HG02840 (cell line): ENCODE measurements around the gene TWF2.
A peak's percentile ranks its signal among the peaks of the same experiment; 100 is the strongest.

Experiments
- ATAC-seq: cut with Tn5 transposase; IDR thresholded peaks from one replicate; pipeline ENCODE4 v1.9.1; 2021; ENCODE audit warnings: mild to moderate bottlenecking, moderate library complexity, moderate number of reproducible peaks; ENCODE audit not compliant: unreplicated experiment, low FRiP score

Gene TWF2

DNA sequence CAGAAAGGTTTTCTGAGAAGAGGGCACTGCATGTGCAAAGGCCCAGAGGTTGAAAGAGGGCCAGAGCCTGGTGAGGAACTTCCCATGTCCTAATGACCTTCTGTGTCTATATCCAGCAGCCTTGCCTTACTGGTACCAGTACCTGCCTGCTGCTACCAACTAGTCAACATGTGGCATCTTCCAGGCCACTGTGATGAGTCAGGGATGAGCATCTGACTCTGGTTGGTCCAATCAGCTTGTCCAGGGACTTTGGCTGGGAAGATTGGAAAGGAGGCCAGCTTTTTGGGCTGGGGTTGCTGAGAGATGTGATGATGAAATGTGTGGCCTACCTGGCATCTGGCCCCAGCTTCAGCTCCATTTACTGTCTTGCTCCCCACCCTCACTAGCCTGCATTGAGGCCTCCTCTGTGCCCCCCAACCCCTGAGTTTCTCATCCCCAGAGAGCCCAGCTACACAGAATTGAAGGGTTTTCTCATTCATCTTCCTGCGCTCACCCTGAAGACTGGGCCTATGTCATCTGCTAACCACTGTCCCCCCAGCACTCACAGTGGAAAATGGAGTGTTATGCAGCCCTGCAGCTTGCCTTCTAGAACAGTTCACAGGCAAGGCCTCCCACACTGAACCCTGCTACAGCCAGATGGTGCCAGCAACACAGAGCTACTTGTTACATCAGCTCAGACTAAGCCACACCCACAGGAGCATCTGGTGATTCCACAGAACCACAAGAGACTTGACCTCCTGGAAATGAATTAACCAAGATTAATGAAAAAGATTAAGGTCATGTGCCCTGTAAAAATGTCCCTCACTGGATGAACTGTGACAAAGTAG lies 1.3 kb upstream of the TWF2 start:
- ATAC-seq = no peak

DNA sequence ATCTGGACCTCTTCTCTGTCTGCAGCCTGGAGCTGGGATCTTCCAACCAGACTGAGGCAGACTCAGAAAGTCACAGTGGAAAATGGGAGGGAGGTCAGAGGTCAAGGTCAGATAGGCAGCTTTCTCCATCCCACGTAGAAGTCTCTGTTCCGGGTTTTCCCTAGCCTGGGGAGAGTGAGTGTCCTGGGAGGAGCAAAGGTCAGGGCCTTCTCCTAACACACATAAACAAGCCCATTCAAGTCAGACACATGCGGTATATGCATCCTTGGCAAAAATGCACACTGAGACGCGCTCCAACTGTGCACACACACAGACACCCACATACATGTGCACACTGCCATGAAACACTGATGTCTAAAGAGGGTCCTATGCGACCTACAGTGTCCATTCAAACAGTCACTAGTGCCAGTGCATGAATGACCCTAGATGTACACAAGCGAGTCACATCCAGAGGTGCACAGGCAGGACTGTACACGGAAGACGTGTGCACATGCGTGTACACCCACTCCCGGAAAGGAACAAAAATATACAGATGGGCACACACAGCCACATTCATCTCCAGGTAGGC lies 681 bp downstream of the TWF2 start:
- ATAC-seq = peak; percentile 13

DNA sequence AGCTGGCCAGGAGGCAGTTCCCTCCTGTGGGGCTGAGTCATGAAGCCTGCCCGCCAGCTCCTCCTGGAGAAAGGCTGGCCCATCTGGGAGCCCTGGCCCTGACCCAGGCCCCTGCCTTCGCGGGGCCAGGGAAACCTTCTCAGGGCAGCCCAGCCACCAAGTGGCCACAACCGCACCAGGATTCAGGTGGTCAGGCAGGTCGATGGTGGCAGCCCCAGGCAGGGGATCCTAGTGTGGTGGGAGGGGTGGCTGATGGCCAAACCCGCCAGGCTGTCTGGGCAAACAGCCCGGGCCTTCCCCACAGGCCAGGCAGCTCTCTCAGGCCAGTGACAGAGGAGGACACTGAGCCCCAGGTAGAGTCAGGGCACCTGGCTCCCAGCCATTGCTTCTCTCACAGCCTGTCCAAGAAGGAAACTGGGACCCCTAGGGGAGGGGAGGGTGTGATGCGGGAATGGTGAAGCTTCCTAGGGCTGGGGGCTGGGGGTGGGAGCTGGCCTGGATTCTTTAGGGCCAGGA lies 1.2 kb downstream of the TWF2 start:
- no peak for ATAC-seq

DNA sequence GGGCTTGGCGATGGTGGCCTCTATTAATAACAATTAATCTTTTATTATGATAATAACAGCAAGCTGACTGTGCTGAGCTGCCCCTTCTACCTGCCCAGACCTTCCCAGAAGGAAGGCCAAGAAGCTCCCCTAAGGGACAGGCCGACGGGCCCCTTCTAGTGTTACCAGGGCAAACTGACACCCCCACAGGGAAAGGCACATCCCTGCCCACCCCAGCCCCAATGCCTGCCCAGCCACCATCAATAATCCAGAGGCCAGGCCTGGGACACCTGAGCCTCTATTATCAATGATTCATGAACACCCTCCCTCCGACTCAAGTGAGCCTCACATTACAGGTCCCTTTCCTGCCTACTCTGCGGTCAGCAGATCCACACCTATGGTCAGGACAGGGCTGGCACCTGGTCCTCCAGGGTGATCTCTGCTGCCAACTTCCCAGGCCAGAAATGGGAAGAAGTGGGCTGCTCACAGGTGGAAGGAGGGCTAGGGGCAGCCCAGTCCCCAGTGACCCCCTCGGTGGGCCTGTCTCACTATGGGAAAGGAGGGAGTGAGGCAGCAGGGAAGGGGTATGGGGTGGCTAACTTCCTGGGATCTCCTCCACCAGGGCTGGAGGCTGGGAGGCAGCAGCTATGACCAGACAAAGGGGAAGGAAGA lies 1.8 kb downstream of the TWF2 start:
- ATAC-seq = no peak

DNA sequence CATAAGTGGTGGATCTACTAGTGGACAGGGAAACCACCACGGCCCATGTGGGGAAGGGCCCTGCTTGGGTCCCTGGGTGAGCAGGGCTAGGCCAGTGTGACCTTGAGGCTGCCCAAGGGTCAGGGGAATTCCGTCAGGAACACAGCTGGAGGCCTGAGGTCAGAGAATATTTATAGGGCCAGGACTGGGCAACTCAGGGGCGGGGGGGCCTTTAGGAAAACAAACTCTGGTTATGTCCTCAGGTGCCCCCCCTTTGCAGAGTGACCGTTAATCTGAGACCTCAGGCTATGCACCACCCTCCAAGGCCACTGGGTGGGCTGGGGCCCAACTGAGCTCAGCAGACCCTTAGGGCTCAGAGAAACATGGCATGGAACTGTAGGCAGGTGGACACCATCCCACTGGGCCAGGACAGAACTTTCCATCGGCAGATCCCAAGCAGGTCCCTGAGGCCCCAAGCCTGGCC lies 2.5 kb downstream of the TWF2 start:
- no peak for ATAC-seq

DNA sequence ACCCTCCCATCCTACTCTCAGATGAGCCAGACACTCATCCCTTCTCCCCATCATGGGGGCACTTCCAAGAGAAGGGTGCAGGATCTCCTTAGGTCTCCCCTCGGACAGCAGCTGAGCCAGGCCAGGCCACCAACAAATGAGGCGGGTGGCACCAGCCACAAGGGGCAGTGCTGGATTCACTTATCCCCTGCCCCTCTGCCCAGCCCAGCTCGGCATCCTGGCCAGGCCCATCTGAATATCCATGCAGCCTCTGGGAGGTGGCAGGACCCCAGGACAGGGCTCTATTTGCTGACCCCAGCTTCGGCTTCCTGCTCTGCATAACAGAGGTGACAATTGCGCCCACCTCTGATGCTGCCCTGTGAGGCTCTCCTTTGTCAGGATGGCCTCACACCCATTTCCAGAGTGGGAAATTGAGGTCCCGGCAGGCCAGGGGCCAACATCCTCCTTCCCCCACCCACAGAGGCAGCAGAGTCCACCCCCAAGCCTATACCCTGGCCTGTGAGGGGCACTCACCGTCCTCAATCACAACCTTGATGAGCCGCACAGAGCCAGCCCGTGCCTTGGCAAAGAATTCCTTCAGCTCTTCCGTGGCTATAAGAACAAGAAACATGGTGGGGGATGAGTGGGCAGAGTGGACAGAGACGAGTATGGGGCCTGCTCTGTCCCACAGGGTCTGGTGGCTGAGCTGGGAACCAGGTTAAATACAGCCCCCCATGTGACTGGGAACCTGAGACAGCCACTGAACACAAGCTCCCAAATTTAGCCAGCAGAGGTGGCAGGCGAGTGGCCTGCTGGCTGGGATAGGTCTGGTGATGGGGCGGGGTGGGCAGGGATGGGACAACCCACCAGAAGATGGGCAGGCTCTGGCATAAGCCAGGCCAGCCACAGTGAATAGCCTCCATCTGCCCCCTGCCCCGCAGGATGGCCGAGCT lies 4.2 kb downstream of the TWF2 start:
- no peak for ATAC-seq

DNA sequence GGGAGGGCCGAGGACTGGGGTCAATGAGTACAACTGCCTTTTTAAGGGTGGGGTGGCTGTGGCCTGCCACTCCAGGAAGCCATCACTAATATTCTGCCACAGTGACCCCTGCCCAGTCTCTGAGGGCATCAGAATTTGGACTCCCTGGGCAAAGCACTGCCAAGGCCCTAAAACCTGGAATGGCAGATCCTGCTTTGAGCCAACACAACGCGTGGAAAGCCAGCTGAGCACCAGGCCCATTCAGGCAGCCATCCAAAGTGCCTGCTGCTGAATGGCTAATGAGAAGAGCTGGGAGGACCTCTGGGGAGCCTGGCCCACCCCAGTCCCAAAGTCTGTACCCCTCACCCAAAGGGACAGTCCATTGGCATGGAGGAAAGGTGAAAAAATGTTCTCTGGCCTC lies 5.0 kb downstream of the TWF2 start:
- ATAC-seq = no peak

DNA sequence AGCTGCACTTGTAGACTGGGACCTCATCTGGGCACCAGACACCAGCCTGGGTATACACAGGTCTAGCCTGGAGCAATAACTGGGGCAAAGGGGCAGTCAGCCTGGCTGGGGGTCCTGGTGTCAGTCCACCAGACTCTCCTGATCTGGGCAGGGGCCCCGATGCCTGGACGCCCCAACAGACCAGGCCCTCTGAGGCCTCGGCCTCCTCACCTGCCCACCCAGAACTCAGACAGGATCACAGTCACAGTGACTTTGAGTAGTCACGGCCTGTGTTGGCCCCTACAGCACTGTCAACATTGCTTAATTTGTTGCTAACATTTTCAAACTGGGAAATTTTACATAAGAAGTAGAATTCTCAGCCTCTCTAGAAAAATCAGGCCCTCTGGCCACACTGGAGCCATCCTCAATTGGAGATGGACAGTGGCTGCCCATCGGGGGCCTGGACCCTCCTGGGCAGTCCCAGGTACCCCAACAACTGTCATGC lies 5.8 kb downstream of the TWF2 start:
- no peak for ATAC-seq

DNA sequence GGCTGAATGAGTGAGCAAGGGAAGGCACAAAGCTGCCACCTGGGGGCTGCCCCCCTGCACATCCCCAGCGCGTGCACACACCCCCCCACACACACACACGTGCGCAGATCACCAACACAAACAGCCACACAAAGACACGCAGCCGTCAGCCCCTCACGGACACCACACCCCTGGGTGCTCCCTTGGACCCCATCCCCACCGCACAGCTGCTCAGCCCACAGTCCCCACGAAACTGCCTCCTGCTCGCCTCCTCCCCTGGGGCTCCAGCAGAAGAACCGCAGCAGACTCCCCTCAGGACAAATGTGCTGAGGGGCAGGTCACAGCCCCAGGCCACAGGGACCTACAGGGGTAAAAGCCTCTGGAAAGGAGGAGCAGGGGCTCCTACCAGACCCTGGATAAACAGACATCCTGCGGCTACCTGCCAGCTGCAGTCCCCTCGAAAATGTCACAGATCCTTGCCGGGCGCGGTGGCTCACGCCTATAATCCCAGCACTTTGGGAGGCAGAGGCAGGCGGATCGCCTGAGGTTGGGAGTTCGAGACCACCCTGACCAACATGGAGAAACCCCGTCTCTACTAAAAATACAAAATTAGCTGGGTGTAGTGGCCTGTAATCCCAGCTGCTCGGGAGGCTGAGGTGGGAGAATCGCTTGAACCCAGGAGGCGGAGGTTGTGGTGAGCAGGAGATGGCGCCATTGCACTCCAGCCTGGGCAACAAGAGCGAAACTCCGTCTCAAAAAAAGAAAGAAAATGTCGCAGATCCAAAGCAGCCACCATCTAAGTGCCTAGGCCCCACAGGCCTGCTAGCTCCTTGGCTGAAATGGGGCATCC lies 6.5 kb downstream of the TWF2 start:
- ATAC-seq = no peak

DNA sequence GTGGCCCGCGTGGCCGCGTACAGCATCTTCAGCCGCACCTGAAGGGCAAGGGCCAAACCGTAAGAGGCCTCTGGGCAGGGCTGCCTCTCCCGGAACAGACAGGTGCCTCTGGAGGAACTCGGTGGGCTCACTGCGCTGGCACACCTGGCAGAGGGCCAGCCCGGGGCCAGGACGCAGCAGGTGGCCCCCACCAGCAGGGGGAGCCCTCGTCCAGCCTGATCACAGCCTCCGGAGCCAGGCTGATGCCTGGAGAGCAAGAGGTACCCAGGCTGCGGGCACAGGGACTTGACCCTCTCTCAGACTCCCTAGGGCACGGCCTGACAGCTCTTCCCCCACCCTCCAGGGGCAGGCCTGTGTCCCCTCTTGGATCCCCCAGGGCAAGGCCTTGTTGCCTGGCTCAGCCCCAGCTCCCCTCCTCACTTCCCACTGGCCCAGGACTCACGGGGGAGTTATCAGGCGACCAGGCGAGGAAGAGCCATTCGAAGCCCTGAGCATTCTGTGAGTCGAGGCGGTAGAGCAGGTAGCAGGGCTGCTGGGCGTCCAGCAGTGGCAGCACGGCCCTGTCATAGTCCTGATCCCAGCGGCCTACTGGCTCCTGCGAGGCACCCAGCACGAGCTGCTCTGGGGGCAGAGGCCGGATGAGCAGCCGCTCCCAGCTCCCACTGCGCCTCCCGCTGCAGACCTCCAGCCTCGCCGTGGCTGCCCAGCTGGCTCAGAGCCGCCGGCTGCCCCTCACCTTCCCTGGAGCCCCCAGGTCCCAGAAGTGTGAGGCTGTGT lies 7.3 kb downstream of the TWF2 start:
- no peak for ATAC-seq

DNA sequence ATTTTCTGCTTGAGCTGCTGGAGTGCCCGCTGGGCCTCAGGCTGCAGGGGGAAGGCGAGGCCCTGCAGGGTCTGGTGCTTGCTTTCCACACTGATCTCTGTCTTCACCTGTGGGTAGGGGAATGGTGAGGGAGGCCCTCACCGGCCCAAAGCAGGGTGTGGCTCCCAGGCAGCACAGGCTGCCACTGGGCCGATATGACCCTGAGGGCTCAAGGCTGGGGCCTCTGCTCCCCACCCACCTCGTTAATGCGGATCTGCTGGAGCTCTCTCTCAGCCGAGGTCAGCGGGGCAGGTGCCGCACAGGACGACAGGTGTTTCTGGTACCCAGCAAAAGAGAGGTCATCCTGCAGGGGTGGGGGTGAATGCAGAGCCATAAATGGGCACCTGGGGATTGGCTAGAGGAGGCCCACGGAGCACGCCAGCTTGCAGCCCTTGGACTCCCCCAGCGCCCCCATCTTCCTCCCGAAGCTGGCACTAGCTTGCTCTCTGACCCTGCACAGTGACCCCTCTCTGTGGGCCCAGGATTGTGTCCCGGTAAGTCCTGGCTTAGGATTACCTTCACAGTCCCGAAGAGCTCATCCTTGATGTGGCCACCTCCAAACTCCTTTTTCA lies 8.0 kb downstream of the TWF2 start:
- no peak for ATAC-seq

DNA sequence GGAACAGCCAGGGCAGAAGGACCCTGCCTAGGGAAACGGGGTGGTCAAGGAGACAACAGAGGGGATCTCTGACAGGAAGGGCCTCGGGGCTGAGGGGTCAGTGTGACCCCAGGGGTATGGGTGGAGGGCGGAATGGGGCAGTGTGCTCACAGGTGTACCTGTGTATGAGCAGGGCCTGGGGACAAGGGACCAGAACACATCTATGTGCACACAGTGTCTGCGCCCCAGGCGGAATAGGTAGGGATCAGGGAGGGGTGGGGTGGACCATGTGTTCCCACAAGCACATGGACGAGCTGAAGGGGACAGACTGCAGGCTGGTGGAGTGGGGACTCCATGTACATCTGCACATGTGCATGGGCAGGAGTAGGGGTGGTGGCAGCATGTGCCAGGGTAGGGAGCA lies 8.5 kb downstream of the TWF2 start:
- ATAC-seq = no peak

DNA sequence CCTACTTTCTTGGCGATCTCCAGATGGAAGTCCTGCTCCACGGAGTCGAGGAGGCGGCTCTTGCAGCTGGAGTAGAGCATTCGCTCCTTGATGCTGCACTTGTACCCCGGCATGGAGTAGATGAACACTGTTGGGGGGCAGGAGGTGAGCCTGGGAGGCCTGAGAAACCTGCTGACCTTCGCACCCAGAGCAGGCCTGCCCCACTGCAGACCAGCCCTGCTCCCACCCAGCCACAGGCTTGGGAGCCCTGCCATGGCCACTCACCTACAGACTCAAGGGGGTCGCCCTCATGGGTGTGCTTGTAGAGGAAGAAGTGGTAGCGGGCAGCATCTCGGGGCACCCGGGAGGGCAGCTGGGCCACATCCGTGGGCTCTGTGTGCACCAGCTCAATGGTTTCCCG lies 9.3 kb downstream of the TWF2 start:
- no peak for ATAC-seq

DNA sequence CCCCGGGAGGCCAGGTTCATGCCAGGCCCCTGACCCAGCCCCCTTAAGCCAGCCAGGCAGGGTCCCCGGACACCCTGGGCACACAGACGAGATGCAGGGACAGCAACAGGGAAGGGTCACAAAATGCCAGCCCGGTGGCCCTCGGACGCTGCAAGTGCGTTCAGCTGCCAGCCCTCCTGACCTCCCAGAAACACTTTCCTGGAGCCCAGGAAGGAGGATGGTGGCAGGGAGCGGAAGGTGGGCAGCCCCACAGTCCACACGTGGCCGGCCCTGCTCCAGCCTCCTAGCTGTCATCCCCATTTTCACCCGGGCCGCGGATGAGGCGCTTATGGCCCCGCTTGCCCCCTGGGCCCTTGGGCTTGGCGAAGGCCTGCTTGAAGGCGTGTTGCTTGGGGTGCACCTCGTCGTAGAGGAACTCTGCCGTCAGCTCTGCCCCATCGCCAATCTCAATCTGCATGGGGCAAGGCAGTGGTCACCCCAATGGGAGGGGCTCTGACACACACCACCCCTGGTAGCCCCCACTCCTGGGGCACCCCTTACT lies 10.1 kb downstream of the TWF2 start:
- ATAC-seq = no peak

DNA sequence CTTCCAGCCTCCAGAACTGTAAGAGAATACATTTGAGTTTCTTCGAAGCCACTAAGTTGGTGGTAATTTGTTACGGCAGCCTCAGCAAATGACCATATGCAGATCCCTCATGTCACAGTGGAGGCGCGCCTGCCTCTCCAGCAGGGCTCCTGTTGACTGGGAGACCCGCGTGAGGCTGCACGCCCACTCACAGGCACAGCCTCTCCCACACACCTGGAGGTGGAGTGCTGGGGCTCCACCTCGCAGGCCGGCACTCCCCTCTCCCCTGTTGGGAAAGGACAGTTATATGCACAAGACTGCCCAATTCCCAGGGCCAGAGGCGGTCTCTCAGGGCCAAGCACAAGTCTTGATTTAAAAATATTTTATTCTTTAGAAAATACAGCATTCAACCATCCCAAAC lies 10.7 kb downstream of the TWF2 start:
- ATAC-seq = no peak

DNA sequence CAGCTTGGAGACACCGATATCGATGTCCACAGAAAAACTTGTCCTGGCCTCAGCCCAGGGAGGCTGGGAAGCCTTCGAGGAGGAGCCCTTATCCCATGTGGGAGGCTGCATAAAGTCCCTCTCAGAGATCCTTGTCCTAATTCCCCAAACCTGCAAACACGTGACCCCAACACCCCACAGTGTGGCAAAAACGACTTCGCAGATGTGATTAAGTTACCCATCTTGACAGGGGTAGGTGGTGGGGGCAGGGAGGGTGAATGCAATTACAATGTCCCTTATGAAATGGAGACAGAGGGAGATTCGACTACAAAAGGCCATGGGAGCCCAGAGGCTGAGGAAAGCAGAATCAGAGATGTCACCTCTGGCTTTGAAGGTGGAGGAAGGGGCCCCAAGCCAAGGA lies 11.2 kb downstream of the TWF2 start:
- no peak for ATAC-seq

DNA sequence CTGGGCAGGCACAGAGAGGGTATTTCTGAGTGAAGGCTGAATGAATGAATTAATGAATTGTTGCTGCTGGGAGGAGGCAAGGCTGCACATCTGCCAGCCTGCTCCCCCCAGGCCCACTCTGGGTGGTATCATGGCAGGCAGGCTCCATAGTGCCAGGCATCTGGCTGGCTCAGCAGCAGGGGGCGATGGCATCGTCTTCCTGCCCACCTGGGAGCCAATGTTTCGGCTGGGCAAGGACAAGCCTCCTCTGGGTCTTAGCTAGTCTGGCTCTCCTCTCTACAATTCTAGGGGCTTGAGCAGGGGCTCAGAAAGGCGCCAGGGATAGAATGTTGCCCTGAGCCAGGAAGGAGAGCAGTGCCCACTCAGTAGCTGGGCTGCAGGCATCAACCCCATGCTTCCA lies 11.8 kb downstream of the TWF2 start:
- ATAC-seq = no peak

DNA sequence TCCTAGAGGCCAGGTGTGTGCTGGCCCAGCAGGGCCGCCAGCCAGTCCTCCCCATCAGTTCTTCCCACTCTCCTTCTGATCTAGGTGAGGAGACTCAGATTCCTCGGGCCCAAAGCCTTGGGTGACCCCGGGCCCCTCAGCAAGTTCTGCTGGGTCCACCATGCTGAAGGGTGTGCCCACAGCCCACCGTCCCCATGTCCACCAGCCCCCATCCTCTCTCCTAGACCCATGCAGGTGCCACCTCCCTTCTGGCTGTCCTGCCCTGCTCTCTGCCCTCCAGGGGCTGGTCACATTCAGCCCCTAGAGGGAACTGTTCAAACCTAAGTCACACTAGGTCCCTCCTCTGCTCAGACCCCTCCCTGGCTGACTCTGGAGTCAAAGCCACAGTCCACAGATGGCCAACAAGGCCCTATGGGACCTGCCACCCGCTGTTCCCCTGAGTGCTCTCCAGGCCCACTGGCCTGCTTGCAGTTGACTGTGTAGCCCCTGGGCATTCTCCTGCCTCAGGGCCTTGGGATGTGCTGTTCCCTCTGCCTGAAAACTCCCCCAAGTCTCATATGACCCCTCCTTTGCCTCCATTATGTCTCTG lies 12.6 kb downstream of the TWF2 start:
- ATAC-seq = no peak
